ENCODE measurements around the gene MEOX1.

- TF ChIP-seq CTCF (IDR thresholded peaks at IDR 0.05), result no peak
- TF ChIP-seq POLR2A (IDR thresholded peaks at IDR 0.05; ENCODE audit: low read depth), result no peak
- no peak for TF ChIP-seq EP300 (IDR thresholded peaks at IDR 0.05)
Observed at GRCh38 chr17:43616421-43616820, 45.3 kb downstream of the MEOX1 start.
